HL-60 (cell line): Measurements from ENCODE around the gene ACTRT2.

ENCODE experiments used
- GABPA ChIP-seq: IDR thresholded peaks from 2 replicates; pipeline ENCODE4 v1.6.1; 2012; ENCODE audit warnings: low read depth
- POLR2AphosphoS5 ChIP-seq: IDR thresholded peaks from 2 replicates; pipeline ENCODE4 v1.6.1; 2012; ENCODE audit warnings: low read depth
- TF ChIP-seq, protein P1 (sequence below): IDR thresholded peaks from one replicate; pipeline ENCODE4 v1.5.1; 2011; ENCODE audit warnings: low read length, control low read depth, inconsistent platforms; ENCODE audit not compliant: insufficient read depth
- TF ChIP-seq, protein P2 (sequence below): IDR thresholded peaks from 2 replicates; pipeline ENCODE4 v1.6.1; 2012; ENCODE audit warnings: low read depth; ENCODE audit not compliant: insufficient replicate concordance

GRCh38 chr1:2998503-2999100, 22.7 kb upstream of the ACTRT2 start:
- TF ChIP-seq, protein P1, sequence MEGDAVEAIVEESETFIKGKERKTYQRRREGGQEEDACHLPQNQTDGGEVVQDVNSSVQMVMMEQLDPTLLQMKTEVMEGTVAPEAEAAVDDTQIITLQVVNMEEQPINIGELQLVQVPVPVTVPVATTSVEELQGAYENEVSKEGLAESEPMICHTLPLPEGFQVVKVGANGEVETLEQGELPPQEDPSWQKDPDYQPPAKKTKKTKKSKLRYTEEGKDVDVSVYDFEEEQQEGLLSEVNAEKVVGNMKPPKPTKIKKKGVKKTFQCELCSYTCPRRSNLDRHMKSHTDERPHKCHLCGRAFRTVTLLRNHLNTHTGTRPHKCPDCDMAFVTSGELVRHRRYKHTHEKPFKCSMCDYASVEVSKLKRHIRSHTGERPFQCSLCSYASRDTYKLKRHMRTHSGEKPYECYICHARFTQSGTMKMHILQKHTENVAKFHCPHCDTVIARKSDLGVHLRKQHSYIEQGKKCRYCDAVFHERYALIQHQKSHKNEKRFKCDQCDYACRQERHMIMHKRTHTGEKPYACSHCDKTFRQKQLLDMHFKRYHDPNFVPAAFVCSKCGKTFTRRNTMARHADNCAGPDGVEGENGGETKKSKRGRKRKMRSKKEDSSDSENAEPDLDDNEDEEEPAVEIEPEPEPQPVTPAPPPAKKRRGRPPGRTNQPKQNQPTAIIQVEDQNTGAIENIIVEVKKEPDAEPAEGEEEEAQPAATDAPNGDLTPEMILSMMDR: no peak
- TF ChIP-seq POLR2AphosphoS5 (no peak), GABPA (no peak)
- TF ChIP-seq, protein P2, sequence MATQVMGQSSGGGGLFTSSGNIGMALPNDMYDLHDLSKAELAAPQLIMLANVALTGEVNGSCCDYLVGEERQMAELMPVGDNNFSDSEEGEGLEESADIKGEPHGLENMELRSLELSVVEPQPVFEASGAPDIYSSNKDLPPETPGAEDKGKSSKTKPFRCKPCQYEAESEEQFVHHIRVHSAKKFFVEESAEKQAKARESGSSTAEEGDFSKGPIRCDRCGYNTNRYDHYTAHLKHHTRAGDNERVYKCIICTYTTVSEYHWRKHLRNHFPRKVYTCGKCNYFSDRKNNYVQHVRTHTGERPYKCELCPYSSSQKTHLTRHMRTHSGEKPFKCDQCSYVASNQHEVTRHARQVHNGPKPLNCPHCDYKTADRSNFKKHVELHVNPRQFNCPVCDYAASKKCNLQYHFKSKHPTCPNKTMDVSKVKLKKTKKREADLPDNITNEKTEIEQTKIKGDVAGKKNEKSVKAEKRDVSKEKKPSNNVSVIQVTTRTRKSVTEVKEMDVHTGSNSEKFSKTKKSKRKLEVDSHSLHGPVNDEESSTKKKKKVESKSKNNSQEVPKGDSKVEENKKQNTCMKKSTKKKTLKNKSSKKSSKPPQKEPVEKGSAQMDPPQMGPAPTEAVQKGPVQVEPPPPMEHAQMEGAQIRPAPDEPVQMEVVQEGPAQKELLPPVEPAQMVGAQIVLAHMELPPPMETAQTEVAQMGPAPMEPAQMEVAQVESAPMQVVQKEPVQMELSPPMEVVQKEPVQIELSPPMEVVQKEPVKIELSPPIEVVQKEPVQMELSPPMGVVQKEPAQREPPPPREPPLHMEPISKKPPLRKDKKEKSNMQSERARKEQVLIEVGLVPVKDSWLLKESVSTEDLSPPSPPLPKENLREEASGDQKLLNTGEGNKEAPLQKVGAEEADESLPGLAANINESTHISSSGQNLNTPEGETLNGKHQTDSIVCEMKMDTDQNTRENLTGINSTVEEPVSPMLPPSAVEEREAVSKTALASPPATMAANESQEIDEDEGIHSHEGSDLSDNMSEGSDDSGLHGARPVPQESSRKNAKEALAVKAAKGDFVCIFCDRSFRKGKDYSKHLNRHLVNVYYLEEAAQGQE: no peak
